Activated CD8-positive, alpha-beta T cell treated with anti-CD3 and anti-CD28 coated beads for 36 hours (primary cell): ENCODE measurements around the gene ULK3. TPM values are rescaled to one million over a fixed set of nuclear protein-coding genes. Genes with fewer than 3 reads are reported as not detected.

Source experiments
- ATAC-seq: fragments of 200-7000 bp; cut with Tn5 transposase; one replicate; pipeline ENCODE4 v1.10.0; 2021; ENCODE audit warnings: mild to moderate bottlenecking, moderate library complexity
- CTCF ChIA-PET: fragments of 350-600 bp; sonication (Branson Sonifier 250); formaldehyde crosslinking; loops from one replicate; lab custom pipeline; 2021; ENCODE audit warnings: antibody characterized with exemption; lab: Charles Lee
- POLR2A ChIA-PET: fragments of 350-600 bp; sonication (Branson Sonifier 250); formaldehyde crosslinking; loops from one replicate; lab custom pipeline; 2021; ENCODE audit warnings: antibody characterized with exemption; lab: Charles Lee
- DNase-seq: peaks from one replicate; pipeline ENCODE4 v3.0.0-alpha.2; 2020
- H3K27ac Mint-ChIP-seq: one replicate; pipeline ENCODE4 v1.8.0; 2021; ENCODE audit warnings: mild to moderate bottlenecking, mixed read lengths
- H3K27me3 Mint-ChIP-seq: one replicate; pipeline ENCODE4 v1.8.0; 2021; ENCODE audit warnings: mixed read lengths
- H3K36me3 Mint-ChIP-seq: one replicate; pipeline ENCODE4 v1.8.0; 2021; ENCODE audit warnings: low read depth, mixed read lengths
- H3K4me1 Mint-ChIP-seq: one replicate; pipeline ENCODE4 v1.8.0; 2021; ENCODE audit warnings: low read depth, mixed read lengths
- H3K4me3 Mint-ChIP-seq: one replicate; pipeline ENCODE4 v1.8.0; 2021; ENCODE audit warnings: mild to moderate bottlenecking, moderate library complexity, mixed read lengths
- H3K9me3 Mint-ChIP-seq: one replicate; pipeline ENCODE4 v1.8.0; 2021; ENCODE audit warnings: mixed read lengths
- CTCF ChIP-seq: fragments of 200-600 bp; IDR thresholded peaks from one replicate; pipeline ENCODE4 v1.8.0; 2022; ENCODE audit warnings: antibody characterized with exemption, mild to moderate bottlenecking
- intact Hi-C: fragments of 100-400 bp; cut with micrococcal nuclease; formaldehyde crosslinking; loops from one replicate; pipeline ENCODE4 v1.10.0; 2022
- total RNA-seq, 2 experiments: library from RNA; stranded (reverse); gene quantifications; one replicate each; pipeline ENCODE4 v1.2.3, GENCODE V29; 2021

The ULK3 gene
- total RNA-seq, 2 experiments from 2014 or later, result 45.9 to 49.3 TPM

- ChIA-PET CTCF (interaction anchor here (1.2 to 4.2 kb wide), 3 partner anchors 12 to 44 kb away, joined by 3 to 14 read pairs (median 5); no protein-coding TSS in a partner anchor), POLR2A (interaction anchor here (1.4 to 1.9 kb wide), 3 partner anchors 12 to 81 kb away, joined by 4 to 9 read pairs (median 4); partner anchors contain the start of gene COX5A)
- Mint-ChIP-seq H3K27me3 (no peaks in the 10 kb centered on the region), H3K36me3 (peaks cover 7% of the 10 kb centered on the region), H3K27ac (peak overlapping the region; percentile 84), H3K4me3 (no peak overlapping the region), H3K4me1 (peaks cover 32% of the 10 kb centered on the region), H3K9me3 (no peaks in the 10 kb centered on the region)
- no peak for TF ChIP-seq CTCF
- ATAC-seq (peak; percentile 31), DNase-seq (no peak)
- intact Hi-C loops, result no loop called here
Measured at GRCh38 chr15:74857082-74857655, 14.2 kb upstream of the ULK3 start.

- POLR2A ChIA-PET, result interaction anchor here (0.7 to 1.9 kb wide), 3 partner anchors 9 to 13 kb away, joined by 3 to 5 read pairs (median 4); partner anchors contain the start of gene ULK3
- ATAC-seq, result no peak
- peaks cover 10% of the 10 kb centered on the region for H3K36me3 Mint-ChIP-seq
- CTCF ChIA-PET, result interaction anchor here (4.2 kb wide), 1 partner anchor 45 kb away, joined by 14 read pairs; no protein-coding TSS in a partner anchor
- no peaks in the 10 kb centered on the region for H3K9me3 Mint-ChIP-seq
- no peak overlapping the region for H3K4me3 Mint-ChIP-seq
- intact Hi-C loops, result no loop called here
- no peak for TF ChIP-seq CTCF
- H3K27ac Mint-ChIP-seq, result peak overlapping the region; percentile 84
- no peak for DNase-seq
- H3K27me3 Mint-ChIP-seq, result no peaks in the 10 kb centered on the region
- peaks cover 32% of the 10 kb centered on the region for H3K4me1 Mint-ChIP-seq
Measured at GRCh38 chr15:74856537-74856936, 13.6 kb upstream of the ULK3 start.

GRCh38 chr15:74855857-74856256 is 12.9 kb upstream of the ULK3 start:
- H3K27ac Mint-ChIP-seq, result peak overlapping the region; percentile 37
- ChIA-PET CTCF (interaction anchor here (0.9 to 4.2 kb wide), 2 partner anchors 11 to 46 kb away, joined by 5 to 14 read pairs; no protein-coding TSS in a partner anchor), POLR2A (interaction anchor here (0.7 to 0.8 kb wide), 2 partner anchors 8 to 12 kb away, joined by 3 to 5 read pairs; partner anchors contain the start of gene ULK3)
- DNase-seq (no peak), ATAC-seq (no peak)
- H3K9me3 Mint-ChIP-seq, result no peaks in the 10 kb centered on the region
- H3K27me3 Mint-ChIP-seq, result no peaks in the 10 kb centered on the region
- peaks cover 32% of the 10 kb centered on the region for H3K4me1 Mint-ChIP-seq
- no peak overlapping the region for H3K4me3 Mint-ChIP-seq
- intact Hi-C loops, result no loop called here
- TF ChIP-seq CTCF, result no peak
- H3K36me3 Mint-ChIP-seq, result peaks cover 10% of the 10 kb centered on the region

- POLR2A ChIA-PET, result interaction anchor here (1.4 to 1.5 kb wide), 2 partner anchors 14 to 44 kb away, joined by 4 to 6 read pairs; no protein-coding TSS in a partner anchor
- ATAC-seq, result no peak
- H3K36me3 Mint-ChIP-seq, result peaks cover 13% of the 10 kb centered on the region
- CTCF ChIA-PET, result interaction anchor here (0.9 to 4.2 kb wide), 5 partner anchors 10 to 223 kb away, joined by 3 to 14 read pairs (median 4); no protein-coding TSS in a partner anchor
- H3K9me3 Mint-ChIP-seq, result no peaks in the 10 kb centered on the region
- TF ChIP-seq CTCF, result no peak
- DNase-seq, result no peak
- H3K27me3 Mint-ChIP-seq, result no peaks in the 10 kb centered on the region
- intact Hi-C loops, result no loop called here
- H3K27ac Mint-ChIP-seq, result no peak overlapping the region
- H3K4me1 Mint-ChIP-seq, result peaks cover 28% of the 10 kb centered on the region
- H3K4me3 Mint-ChIP-seq, result no peak overlapping the region
Measured at GRCh38 chr15:74854453-74855022, 11.6 kb upstream of the ULK3 start.

- POLR2A ChIA-PET, result interaction anchor here (1.0 to 1.6 kb wide), 2 partner anchors 8 to 50 kb away, joined by 3 to 4 read pairs; no protein-coding TSS in a partner anchor
- no peaks in the 10 kb centered on the region for H3K27me3 Mint-ChIP-seq
- H3K4me3 Mint-ChIP-seq, result no peak overlapping the region
- intact Hi-C loops, result no loop called here
- H3K36me3 Mint-ChIP-seq, result peaks cover 15% of the 10 kb centered on the region
- CTCF ChIA-PET, result interaction anchor here (0.8 to 1.5 kb wide), 2 partner anchors 18 to 81 kb away, joined by 3 to 4 read pairs; no protein-coding TSS in a partner anchor
- no peak overlapping the region for H3K27ac Mint-ChIP-seq
- ATAC-seq (no peak), DNase-seq (no peak)
- H3K4me1 Mint-ChIP-seq, result peaks cover 5% of the 10 kb centered on the region
- no peaks in the 10 kb centered on the region for H3K9me3 Mint-ChIP-seq
- TF ChIP-seq CTCF, result no peak
Measured at GRCh38 chr15:74851960-74852359, 9.0 kb upstream of the ULK3 start.
